ENCODE results near the gene ARRB1. TPM values are rescaled to one million over a fixed set of nuclear protein-coding genes. Genes with fewer than 3 reads are reported as not detected.
"Not testable (repeated sequence)": the region's sequence is repeated elsewhere in the genome, so short reads cannot be mapped to it uniquely, and the experiment has no call there.

Gene ARRB1
- total and polyA plus RNA-seq, 9 donors: 15.2 to 68.0 (median 27.2) TPM

DNA sequence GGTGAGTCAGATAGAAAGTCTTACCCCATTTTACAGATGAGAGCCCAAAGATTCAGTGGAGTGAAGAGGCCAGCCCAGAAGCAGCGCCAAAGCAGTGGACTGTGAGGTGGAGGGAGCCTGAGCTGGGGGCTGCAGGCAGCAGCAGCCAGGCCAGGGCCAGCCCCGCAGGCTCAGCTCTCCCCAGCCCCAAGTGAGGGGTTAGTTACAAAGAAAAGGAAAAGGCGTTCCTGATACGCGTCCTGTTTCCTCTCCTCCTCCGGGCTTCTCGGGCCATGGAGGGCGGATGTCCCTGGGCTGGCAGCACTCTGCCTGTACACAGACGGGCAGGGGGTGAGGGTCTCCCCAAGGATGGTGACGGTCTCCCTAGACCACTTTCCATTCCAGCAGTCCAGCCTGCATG, 44.9 kb downstream of the ARRB1 start:
- Histone ChIP-seq H3K4me3 (no peak overlapping the region), H3K27ac (no peak overlapping the region), H3K27me3 (no peaks in the 10 kb centered on the region), H3K4me1 (ENCODE audit: insufficient read depth) (no peaks in the 10 kb centered on the region), H3K9me3 (no peaks in the 10 kb centered on the region), H3K36me3 (no peaks in the 10 kb centered on the region)
- TF ChIP-seq, protein P1, sequence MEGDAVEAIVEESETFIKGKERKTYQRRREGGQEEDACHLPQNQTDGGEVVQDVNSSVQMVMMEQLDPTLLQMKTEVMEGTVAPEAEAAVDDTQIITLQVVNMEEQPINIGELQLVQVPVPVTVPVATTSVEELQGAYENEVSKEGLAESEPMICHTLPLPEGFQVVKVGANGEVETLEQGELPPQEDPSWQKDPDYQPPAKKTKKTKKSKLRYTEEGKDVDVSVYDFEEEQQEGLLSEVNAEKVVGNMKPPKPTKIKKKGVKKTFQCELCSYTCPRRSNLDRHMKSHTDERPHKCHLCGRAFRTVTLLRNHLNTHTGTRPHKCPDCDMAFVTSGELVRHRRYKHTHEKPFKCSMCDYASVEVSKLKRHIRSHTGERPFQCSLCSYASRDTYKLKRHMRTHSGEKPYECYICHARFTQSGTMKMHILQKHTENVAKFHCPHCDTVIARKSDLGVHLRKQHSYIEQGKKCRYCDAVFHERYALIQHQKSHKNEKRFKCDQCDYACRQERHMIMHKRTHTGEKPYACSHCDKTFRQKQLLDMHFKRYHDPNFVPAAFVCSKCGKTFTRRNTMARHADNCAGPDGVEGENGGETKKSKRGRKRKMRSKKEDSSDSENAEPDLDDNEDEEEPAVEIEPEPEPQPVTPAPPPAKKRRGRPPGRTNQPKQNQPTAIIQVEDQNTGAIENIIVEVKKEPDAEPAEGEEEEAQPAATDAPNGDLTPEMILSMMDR (IDR thresholded peaks at IDR 0.05): no peak
- TF ChIP-seq EP300 (IDR thresholded peaks at IDR 0.05) (no peak), POLR2A (IDR thresholded peaks at IDR 0.05) (no peak)
- DNase-seq: no peak
- intact Hi-C loops (cut with DNase I): no loop called here
- WGBS, 3 donors: 85 to 92% (median 90%) methylated on average over 10 of the region's 10 CpGs

GRCh38 chr11:75305993-75306392, 45.5 kb downstream of the ARRB1 start:
- TF ChIP-seq POLR2A (IDR thresholded peaks at IDR 0.05): no peak
- no peak for TF ChIP-seq EP300 (IDR thresholded peaks at IDR 0.05)
- TF ChIP-seq, protein P1 (IDR thresholded peaks at IDR 0.05): no peak
- 76 to 88% (median 77%) methylated on average over 6 of the region's 6 CpGs for WGBS, 3 donors
- Histone ChIP-seq H3K4me3 (no peak overlapping the region), H3K9me3 (no peaks in the 10 kb centered on the region), H3K4me1 (ENCODE audit: insufficient read depth) (no peaks in the 10 kb centered on the region), H3K27ac (no peak overlapping the region), H3K27me3 (no peaks in the 10 kb centered on the region), H3K36me3 (no peaks in the 10 kb centered on the region)
- DNase-seq: no peak
- intact Hi-C loops (cut with DNase I): no loop called here

DNA sequence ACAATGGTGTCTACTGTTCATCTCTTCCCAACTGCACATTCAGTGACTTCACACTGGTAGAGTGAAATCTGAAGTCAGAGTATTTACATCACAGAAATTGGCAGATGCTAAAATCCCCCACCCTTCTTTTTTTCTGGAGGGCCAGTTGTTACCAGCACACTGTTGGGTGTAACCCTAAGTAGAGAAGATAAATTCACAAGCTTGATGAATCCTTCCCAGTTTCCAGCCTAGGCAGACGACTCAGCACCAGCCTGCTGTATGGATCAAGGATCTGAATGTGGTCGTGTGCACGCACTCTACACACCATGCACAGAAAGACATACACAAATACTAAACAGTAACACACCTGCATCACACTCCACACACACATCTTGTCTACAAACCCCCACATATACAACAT, 46.0 kb downstream of the ARRB1 start:
- no peaks in the 10 kb centered on the region for H3K36me3 ChIP-seq
- no peaks in the 10 kb centered on the region for H3K4me1 ChIP-seq (ENCODE audit: insufficient read depth)
- DNase-seq: no peak
- intact Hi-C loops (cut with DNase I): no loop called here
- TF ChIP-seq POLR2A (IDR thresholded peaks at IDR 0.05): no peak
- no peak for TF ChIP-seq EP300 (IDR thresholded peaks at IDR 0.05)
- TF ChIP-seq, protein P1 (IDR thresholded peaks at IDR 0.05): no peak
- no peak overlapping the region for H3K4me3 ChIP-seq
- H3K27ac ChIP-seq: no peak overlapping the region
- no peaks in the 10 kb centered on the region for H3K9me3 ChIP-seq
- H3K27me3 ChIP-seq: no peaks in the 10 kb centered on the region
- WGBS, 3 donors: 79 to 85% (median 80%) methylated on average over 3 of the region's 3 CpGs

GRCh38 chr11:75304941-75305340, 46.5 kb downstream of the ARRB1 start:
- WGBS, 3 donors: 78 to 90% (median 81%) methylated on average over 4 of the region's 4 CpGs
- intact Hi-C loops (cut with DNase I); H3K36me3 ChIP-seq; H3K9me3 ChIP-seq; H3K27me3 ChIP-seq; DNase-seq; H3K27ac ChIP-seq; H3K4me1 ChIP-seq (ENCODE audit: insufficient read depth); H3K4me3 ChIP-seq: not testable (repeated sequence)

DNA sequence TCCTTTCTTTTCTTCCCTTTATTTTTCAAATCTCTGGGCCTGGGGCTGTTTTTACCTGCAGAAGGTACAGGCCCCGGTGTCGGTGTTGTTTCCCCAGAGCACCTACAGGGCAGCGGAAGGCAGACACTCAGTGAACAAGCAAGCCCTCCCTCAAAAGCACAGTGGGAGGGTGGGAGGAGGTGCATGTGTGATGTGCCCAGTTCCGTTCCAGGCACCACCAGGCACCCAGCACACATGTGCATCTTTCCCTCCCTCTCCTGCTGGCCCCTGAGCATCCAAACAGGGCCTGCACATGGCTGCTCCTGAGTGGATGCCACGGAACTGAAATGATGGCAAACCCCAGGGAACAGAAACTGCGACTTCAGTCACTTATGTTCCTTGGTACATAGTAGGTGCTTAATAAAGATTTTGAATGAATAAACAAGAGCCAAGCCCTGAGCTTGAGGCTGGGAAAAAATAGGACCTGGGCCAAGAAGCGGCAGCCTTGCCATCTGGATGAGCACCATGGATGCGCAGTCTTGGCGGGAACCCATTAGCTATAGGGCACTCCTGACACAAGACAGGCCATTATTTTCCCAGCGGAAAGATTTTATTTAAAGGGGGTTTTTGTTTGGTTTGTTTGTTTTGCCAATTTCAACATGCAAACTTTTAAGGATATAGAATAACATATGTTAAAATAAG, 47.8 kb downstream of the ARRB1 start:
- intact Hi-C loops (cut with DNase I): no loop called here
- Histone ChIP-seq H3K9me3 (no peaks in the 10 kb centered on the region), H3K4me1 (ENCODE audit: insufficient read depth) (no peaks in the 10 kb centered on the region), H3K27ac (no peak overlapping the region), H3K4me3 (no peak overlapping the region), H3K36me3 (no peaks in the 10 kb centered on the region), H3K27me3 (no peaks in the 10 kb centered on the region)
- WGBS, 3 donors: 90 to 91% (median 90%) methylated on average over 10 of the region's 10 CpGs
- no peak for DNase-seq
- TF ChIP-seq POLR2A (IDR thresholded peaks at IDR 0.05) (no peak), EP300 (IDR thresholded peaks at IDR 0.05) (no peak)
- TF ChIP-seq, protein P1 (IDR thresholded peaks at IDR 0.05): no peak
